Fibroblast of skin of right quadriceps (primary cell): ENCODE measurements around the gene PAFAH2.
"Not testable (repeated sequence)": the region's sequence is repeated elsewhere in the genome, so short reads cannot be mapped to it uniquely, and the experiment has no call there.

Experiments
- DNase-seq: peaks from one replicate; pipeline ENCODE4 v3.0.0-alpha.2; 2013

Gene PAFAH2

GRCh38 chr1:25978403-25978802 lies 19.5 kb downstream of the PAFAH2 start:
- DNase-seq, result no peak

GRCh38 chr1:25977801-25978200 lies 20.1 kb downstream of the PAFAH2 start:
- no peak for DNase-seq

GRCh38 chr1:25973610-25974321 lies 24.1 kb downstream of the PAFAH2 start:
- DNase-seq, result peak; percentile 68

GRCh38 chr1:25971811-25972180 lies 26.1 kb downstream of the PAFAH2 start:
- no peak for DNase-seq

GRCh38 chr1:25971066-25971810 lies 26.6 kb downstream of the PAFAH2 start:
- no peak for DNase-seq

GRCh38 chr1:25967308-25967707 lies 30.6 kb downstream of the PAFAH2 start:
- DNase-seq, result no peak

GRCh38 chr1:25959611-25960010 lies 38.3 kb downstream of the PAFAH2 start:
- DNase-seq, result no peak

GRCh38 chr1:25958465-25958864 lies 39.4 kb downstream of the PAFAH2 start:
- DNase-seq, result peak; percentile 89

- DNase-seq, result no peak
Observed at GRCh38 chr1:25955553-25955952, 42.3 kb downstream of the PAFAH2 start.

- DNase-seq, result no peak
Observed at GRCh38 chr1:25954282-25954938, 43.5 kb downstream of the PAFAH2 start.

- DNase-seq, result peak; percentile 56
Observed at GRCh38 chr1:25952841-25953401, 44.9 kb downstream of the PAFAH2 start.

- no peak for DNase-seq
Observed at GRCh38 chr1:25948641-25949040, 49.2 kb downstream of the PAFAH2 start.

GRCh38 chr1:25947027-25947426 lies 50.8 kb downstream of the PAFAH2 start:
- no peak for DNase-seq

GRCh38 chr1:25945761-25946160 lies 52.1 kb downstream of the PAFAH2 start:
- no peak for DNase-seq

GRCh38 chr1:25944986-25945385 lies 52.9 kb downstream of the PAFAH2 start:
- DNase-seq, result no peak

GRCh38 chr1:25943511-25943910 lies 54.4 kb downstream of the PAFAH2 start:
- DNase-seq, result not testable (repeated sequence)

- DNase-seq, result no peak
Observed at GRCh38 chr1:25936947-25937346, 60.9 kb downstream of the PAFAH2 start.

GRCh38 chr1:25933479-25934365 lies 64.1 kb downstream of the PAFAH2 start:
- no peak for DNase-seq

- not testable (repeated sequence) for DNase-seq
Observed at GRCh38 chr1:25932811-25933400, 65.0 kb downstream of the PAFAH2 start.

- no peak for DNase-seq
Observed at GRCh38 chr1:25932321-25932720, 65.5 kb downstream of the PAFAH2 start.

GRCh38 chr1:25929016-25929415 lies 68.8 kb downstream of the PAFAH2 start:
- no peak for DNase-seq
